ENCODE results near the gene SACS.

DNA sequence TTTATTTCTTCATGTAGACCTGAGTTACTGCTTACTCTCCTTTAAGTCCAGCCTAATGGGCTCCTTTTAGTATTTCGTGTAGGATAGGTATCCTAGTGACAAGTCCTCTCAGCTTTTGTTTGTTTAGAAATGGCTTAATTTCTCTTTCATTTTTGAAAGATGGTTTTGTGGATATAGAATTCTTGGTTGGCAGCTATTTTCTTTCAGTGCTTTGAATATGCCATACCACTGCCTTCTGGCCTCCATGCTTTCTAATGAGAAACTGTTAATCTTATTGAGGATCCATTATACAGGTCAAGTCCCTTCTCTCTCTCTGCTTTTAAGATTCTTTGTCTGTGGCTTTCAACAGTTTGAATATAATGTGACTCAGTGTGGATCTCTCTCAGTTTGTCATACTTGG lies 46.8 kb upstream of the SACS start:
- TF ChIP-seq, protein P1, sequence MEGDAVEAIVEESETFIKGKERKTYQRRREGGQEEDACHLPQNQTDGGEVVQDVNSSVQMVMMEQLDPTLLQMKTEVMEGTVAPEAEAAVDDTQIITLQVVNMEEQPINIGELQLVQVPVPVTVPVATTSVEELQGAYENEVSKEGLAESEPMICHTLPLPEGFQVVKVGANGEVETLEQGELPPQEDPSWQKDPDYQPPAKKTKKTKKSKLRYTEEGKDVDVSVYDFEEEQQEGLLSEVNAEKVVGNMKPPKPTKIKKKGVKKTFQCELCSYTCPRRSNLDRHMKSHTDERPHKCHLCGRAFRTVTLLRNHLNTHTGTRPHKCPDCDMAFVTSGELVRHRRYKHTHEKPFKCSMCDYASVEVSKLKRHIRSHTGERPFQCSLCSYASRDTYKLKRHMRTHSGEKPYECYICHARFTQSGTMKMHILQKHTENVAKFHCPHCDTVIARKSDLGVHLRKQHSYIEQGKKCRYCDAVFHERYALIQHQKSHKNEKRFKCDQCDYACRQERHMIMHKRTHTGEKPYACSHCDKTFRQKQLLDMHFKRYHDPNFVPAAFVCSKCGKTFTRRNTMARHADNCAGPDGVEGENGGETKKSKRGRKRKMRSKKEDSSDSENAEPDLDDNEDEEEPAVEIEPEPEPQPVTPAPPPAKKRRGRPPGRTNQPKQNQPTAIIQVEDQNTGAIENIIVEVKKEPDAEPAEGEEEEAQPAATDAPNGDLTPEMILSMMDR (IDR thresholded peaks at IDR 0.05 in 2 of 3, conservative IDR thresholded peaks at IDR 0.05 in 1 of 3; ENCODE audit: borderline replicate concordance in 1 of 3, insufficient read depth in 1 of 3, low read depth in 2 of 3, low read length in 2 of 3): no peak
- TF ChIP-seq CEBPB (IDR thresholded peaks at IDR 0.05; ENCODE audit: low read depth) (no peak), EZH2phosphoT487 (IDR thresholded peaks at IDR 0.05; ENCODE audit: borderline replicate concordance) (no peak), ZNF274 (IDR thresholded peaks at IDR 0.05; ENCODE audit: low read depth, low read length) (no peak), SRF (IDR thresholded peaks at IDR 0.05; ENCODE audit: low read depth) (no peak)
